ENCODE results near the gene TFDP2. TPM values are rescaled to one million over a fixed set of nuclear protein-coding genes. Genes with fewer than 3 reads are reported as not detected.

Gene TFDP2
- total and polyA plus RNA-seq, 9 of the 15 experiments (the other 6 are each of a cell fraction or from before 2014, with no cell fraction given) = 95.6 to 179 (median 126) TPM

DNA sequence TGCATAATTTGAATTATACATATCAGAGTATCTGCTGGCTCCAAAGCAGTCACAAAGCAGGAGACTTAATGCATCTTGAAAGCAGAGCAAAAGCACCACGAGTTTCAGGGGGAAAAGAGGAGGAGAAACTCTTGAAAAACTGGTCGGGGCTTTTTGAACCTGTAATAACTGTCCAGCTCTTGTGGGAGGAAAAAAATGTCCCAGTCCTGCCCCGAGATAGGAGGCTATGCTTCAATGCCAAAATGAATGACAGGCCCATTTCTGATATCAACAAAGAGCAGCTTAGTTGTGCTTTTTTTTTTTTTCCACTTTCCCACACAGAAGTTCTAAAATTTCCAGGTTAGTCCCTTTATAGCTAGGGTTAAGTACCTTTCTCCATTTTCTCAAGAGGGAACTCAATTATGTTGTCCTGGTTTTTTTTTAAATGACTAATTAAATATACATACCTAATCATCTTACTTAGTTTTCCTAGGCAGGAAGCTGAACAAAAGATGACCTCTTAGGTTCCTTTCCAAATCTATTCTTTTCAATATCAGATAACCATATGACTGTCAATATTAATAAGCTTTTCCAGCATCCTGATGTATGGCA, 120.2 kb downstream of the TFDP2 start (continued):
- TF ChIP-seq PML (IDR thresholded peaks at IDR 0.05; ENCODE audit: low read length) (no peak), TBL1XR1 (IDR thresholded peaks at IDR 0.05; ENCODE audit: low read length in 2 of 2) (0 out of 4 replicates have a peak, but pooled peaks of 1 of the 2 experiments have one; percentile 9), SMARCA4 (IDR thresholded peaks at IDR 0.05) (peak; percentile 62; the same call in 1 of the 2 replicates), CHD4 (IDR thresholded peaks at IDR 0.05; ENCODE audit: insufficient read depth, insufficient replicate concordance, low read depth, low read length, poor library complexity, severe bottlenecking) (no peak), ZNF239 (CRISPR knock-in tag; IDR thresholded peaks at IDR 0.05) (no peak), TAF1 (IDR thresholded peaks at IDR 0.05; ENCODE audit: control insufficient read depth, extremely low read depth, insufficient read depth, low read length, severe bottlenecking) (peak; percentile 31), KAT2B (IDR thresholded peaks at IDR 0.05; ENCODE audit: low read depth, low read length) (no peak), HOXB6 (CRISPR knock-in tag; IDR thresholded peaks at IDR 0.05; ENCODE audit: borderline replicate concordance) (no peak), NCOA2 (IDR thresholded peaks at IDR 0.05; ENCODE audit: partially characterized antibody in 2 of 2) (no peak), CBFA2T2 (conservative IDR thresholded peaks at IDR 0.05) (no peak; the same call in 1 of the 2 replicates), PHB2 (IDR thresholded peaks at IDR 0.05; ENCODE audit: low read depth) (no peak), BACH1 (tag; IDR thresholded peaks at IDR 0.05) (no peak), YBX1 (IDR thresholded peaks at IDR 0.05) (no peak)
- TF ChIP-seq, protein P1, sequence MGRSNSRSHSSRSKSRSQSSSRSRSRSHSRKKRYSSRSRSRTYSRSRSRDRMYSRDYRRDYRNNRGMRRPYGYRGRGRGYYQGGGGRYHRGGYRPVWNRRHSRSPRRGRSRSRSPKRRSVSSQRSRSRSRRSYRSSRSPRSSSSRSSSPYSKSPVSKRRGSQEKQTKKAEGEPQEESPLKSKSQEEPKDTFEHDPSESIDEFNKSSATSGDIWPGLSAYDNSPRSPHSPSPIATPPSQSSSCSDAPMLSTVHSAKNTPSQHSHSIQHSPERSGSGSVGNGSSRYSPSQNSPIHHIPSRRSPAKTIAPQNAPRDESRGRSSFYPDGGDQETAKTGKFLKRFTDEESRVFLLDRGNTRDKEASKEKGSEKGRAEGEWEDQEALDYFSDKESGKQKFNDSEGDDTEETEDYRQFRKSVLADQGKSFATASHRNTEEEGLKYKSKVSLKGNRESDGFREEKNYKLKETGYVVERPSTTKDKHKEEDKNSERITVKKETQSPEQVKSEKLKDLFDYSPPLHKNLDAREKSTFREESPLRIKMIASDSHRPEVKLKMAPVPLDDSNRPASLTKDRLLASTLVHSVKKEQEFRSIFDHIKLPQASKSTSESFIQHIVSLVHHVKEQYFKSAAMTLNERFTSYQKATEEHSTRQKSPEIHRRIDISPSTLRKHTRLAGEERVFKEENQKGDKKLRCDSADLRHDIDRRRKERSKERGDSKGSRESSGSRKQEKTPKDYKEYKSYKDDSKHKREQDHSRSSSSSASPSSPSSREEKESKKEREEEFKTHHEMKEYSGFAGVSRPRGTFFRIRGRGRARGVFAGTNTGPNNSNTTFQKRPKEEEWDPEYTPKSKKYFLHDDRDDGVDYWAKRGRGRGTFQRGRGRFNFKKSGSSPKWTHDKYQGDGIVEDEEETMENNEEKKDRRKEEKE (IDR thresholded peaks at IDR 0.05; ENCODE audit: borderline replicate concordance in 1 of 2, control insufficient read depth in 1 of 2, low read depth in 2 of 2, low read length in 1 of 2) = no peak
- TF ChIP-seq, protein P2, sequence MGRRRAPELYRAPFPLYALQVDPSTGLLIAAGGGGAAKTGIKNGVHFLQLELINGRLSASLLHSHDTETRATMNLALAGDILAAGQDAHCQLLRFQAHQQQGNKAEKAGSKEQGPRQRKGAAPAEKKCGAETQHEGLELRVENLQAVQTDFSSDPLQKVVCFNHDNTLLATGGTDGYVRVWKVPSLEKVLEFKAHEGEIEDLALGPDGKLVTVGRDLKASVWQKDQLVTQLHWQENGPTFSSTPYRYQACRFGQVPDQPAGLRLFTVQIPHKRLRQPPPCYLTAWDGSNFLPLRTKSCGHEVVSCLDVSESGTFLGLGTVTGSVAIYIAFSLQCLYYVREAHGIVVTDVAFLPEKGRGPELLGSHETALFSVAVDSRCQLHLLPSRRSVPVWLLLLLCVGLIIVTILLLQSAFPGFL (CRISPR knock-in tag; IDR thresholded peaks at IDR 0.05) = no peak
- TF ChIP-seq, protein P3, sequence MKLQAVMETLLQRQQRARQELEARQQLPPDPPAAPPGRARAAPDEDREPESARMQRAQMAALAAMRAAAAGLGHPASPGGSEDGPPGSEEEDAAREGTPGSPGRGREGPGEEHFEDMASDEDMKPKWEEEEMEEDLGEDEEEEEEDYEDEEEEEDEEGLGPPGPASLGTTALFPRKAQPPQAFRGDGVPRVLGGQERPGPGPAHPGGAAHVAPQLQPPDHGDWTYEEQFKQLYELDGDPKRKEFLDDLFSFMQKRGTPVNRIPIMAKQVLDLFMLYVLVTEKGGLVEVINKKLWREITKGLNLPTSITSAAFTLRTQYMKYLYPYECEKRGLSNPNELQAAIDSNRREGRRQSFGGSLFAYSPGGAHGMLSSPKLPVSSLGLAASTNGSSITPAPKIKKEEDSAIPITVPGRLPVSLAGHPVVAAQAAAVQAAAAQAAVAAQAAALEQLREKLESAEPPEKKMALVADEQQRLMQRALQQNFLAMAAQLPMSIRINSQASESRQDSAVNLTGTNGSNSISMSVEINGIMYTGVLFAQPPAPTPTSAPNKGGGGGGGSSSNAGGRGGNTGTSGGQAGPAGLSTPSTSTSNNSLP (IDR thresholded peaks at IDR 0.05; ENCODE audit: borderline replicate concordance, low read depth, low read length) = peak; percentile 61; the same call in 1 of the 2 replicates
- TF ChIP-seq, protein P4, sequence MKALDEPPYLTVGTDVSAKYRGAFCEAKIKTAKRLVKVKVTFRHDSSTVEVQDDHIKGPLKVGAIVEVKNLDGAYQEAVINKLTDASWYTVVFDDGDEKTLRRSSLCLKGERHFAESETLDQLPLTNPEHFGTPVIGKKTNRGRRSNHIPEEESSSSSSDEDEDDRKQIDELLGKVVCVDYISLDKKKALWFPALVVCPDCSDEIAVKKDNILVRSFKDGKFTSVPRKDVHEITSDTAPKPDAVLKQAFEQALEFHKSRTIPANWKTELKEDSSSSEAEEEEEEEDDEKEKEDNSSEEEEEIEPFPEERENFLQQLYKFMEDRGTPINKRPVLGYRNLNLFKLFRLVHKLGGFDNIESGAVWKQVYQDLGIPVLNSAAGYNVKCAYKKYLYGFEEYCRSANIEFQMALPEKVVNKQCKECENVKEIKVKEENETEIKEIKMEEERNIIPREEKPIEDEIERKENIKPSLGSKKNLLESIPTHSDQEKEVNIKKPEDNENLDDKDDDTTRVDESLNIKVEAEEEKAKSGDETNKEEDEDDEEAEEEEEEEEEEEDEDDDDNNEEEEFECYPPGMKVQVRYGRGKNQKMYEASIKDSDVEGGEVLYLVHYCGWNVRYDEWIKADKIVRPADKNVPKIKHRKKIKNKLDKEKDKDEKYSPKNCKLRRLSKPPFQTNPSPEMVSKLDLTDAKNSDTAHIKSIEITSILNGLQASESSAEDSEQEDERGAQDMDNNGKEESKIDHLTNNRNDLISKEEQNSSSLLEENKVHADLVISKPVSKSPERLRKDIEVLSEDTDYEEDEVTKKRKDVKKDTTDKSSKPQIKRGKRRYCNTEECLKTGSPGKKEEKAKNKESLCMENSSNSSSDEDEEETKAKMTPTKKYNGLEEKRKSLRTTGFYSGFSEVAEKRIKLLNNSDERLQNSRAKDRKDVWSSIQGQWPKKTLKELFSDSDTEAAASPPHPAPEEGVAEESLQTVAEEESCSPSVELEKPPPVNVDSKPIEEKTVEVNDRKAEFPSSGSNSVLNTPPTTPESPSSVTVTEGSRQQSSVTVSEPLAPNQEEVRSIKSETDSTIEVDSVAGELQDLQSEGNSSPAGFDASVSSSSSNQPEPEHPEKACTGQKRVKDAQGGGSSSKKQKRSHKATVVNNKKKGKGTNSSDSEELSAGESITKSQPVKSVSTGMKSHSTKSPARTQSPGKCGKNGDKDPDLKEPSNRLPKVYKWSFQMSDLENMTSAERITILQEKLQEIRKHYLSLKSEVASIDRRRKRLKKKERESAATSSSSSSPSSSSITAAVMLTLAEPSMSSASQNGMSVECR (CRISPR knock-in tag; IDR thresholded peaks at IDR 0.05) = no peak

All from K562 (cell line).